SK-N-SH treated with all-trans-retinoic acid at 6 μM for 48 hours (cell line): Measurements from ENCODE around the gene LSM3.

Source experiments
- CREB5 ChIP-seq: fragments of 250-450 bp; sonication (Bioruptor Pico); IDR thresholded peaks from 2 replicates; pipeline ENCODE4 v1.5.1; 2020; ENCODE audit warnings: low read depth, mild to moderate bottlenecking, moderate library complexity
- CSDC2 ChIP-seq: fragments of 250-450 bp; sonication (Bioruptor Pico); IDR thresholded peaks from 2 replicates; pipeline ENCODE4 v1.5.0; 2020; ENCODE audit warnings: mild to moderate bottlenecking, moderate library complexity
- PATZ1 ChIP-seq: fragments of 250-450 bp; sonication (Bioruptor Pico); IDR thresholded peaks from 2 replicates; pipeline ENCODE4 v1.8.0; 2020; ENCODE audit warnings: mild to moderate bottlenecking, moderate library complexity, borderline replicate concordance
- POU6F1 ChIP-seq: fragments of 250-450 bp; sonication (Bioruptor Pico); IDR thresholded peaks from 2 replicates; pipeline ENCODE4 v1.8.0; 2021; ENCODE audit warnings: low read depth, mild to moderate bottlenecking, moderate library complexity, borderline replicate concordance
- PPARA ChIP-seq: fragments of 250-450 bp; sonication (Bioruptor Pico); IDR thresholded peaks from 2 replicates; pipeline ENCODE4 v1.5.0; 2020; ENCODE audit warnings: mild to moderate bottlenecking, borderline replicate concordance
- TSHZ2 ChIP-seq: fragments of 250-450 bp; sonication (Bioruptor Pico); IDR thresholded peaks from 2 replicates; pipeline ENCODE4 v1.5.0; 2020; ENCODE audit warnings: mild to moderate bottlenecking, moderate library complexity
- ZC3H10 ChIP-seq: fragments of 250-450 bp; sonication (Bioruptor Pico); IDR thresholded peaks from 2 replicates; pipeline ENCODE4 v1.5.1; 2021; ENCODE audit warnings: mild to moderate bottlenecking, moderate library complexity
- ZFP3 ChIP-seq: fragments of 250-450 bp; sonication (Bioruptor Pico); IDR thresholded peaks from 2 replicates; pipeline ENCODE4 v1.5.0; 2020; ENCODE audit warnings: mild to moderate bottlenecking, moderate library complexity

GRCh38 chr3:14139771-14140170 lies 38.8 kb upstream of the LSM3 start:
- TF ChIP-seq PATZ1, result no peak
- no peak for TF ChIP-seq POU6F1 (CRISPR knock-in tag)
- no peak for TF ChIP-seq CSDC2
- TF ChIP-seq PPARA (CRISPR knock-in tag), result no peak
- TF ChIP-seq TSHZ2 (CRISPR knock-in tag), result no peak
- TF ChIP-seq CREB5 (CRISPR knock-in tag), result no peak
- no peak for TF ChIP-seq ZFP3 (CRISPR knock-in tag)
- TF ChIP-seq ZC3H10 (CRISPR knock-in tag), result no peak
